Fibroblast of pulmonary artery (primary cell): ENCODE data around the gene ARMC6.

Experiments used
- DNase-seq: peaks from one replicate; pipeline ENCODE4 v3.0.0-alpha.2; 2010; ENCODE audit warnings: low read depth
- H3K4me3 ChIP-seq: replicated peaks from 2 replicates; pipeline ENCODE4 v1.5.1; 2011; ENCODE audit warnings: low read depth, mild to moderate bottlenecking, control low read depth, low read length, moderate library complexity
- CTCF ChIP-seq: IDR thresholded peaks from 2 replicates; pipeline ENCODE4 v1.5.1; 2011; ENCODE audit warnings: mild to moderate bottlenecking, control low read depth, low read length, inconsistent platforms; ENCODE audit errors: missing control alignments

Gene ARMC6

GRCh38 chr19:19031891-19032290, 1.5 kb upstream of the ARMC6 start:
- DNase-seq = no peak
- TF ChIP-seq CTCF = no peak
- H3K4me3 ChIP-seq = peak overlapping the region; percentile 91

- peak; percentile 95 for DNase-seq
- TF ChIP-seq CTCF = no peak
- peak overlapping the region; percentile 91 for H3K4me3 ChIP-seq
Observed at GRCh38 chr19:19032420-19033175, 805 bp upstream of the ARMC6 start.

- DNase-seq = no peak
- peak overlapping the region; percentile 91 for H3K4me3 ChIP-seq
- TF ChIP-seq CTCF = no peak
Observed at GRCh38 chr19:19033176-19033425, 302 bp upstream of the ARMC6 start.

- DNase-seq = peak; percentile 56
- TF ChIP-seq CTCF = no peak
- H3K4me3 ChIP-seq = peak overlapping the region; percentile 91
Observed at GRCh38 chr19:19034204-19034624, 811 bp downstream of the ARMC6 start.

- no peak overlapping the region for H3K4me3 ChIP-seq
- DNase-seq = no peak
- TF ChIP-seq CTCF = no peak
Observed at GRCh38 chr19:19039901-19040300, 6.5 kb downstream of the ARMC6 start.

- H3K4me3 ChIP-seq = no peak overlapping the region
- DNase-seq = peak; percentile 96
- no peak for TF ChIP-seq CTCF
Observed at GRCh38 chr19:19040417-19040816, 7.0 kb downstream of the ARMC6 start.

- DNase-seq = no peak
- no peak for TF ChIP-seq CTCF
- H3K4me3 ChIP-seq = no peak overlapping the region
Observed at GRCh38 chr19:19042732-19043280, 9.4 kb downstream of the ARMC6 start.
